Measurements from ENCODE around the gene GAGE12C.
"Not testable (repeated sequence)": the region's sequence is repeated elsewhere in the genome, so short reads cannot be mapped to it uniquely, and the experiment has no call there.

The GAGE12C gene

DNA sequence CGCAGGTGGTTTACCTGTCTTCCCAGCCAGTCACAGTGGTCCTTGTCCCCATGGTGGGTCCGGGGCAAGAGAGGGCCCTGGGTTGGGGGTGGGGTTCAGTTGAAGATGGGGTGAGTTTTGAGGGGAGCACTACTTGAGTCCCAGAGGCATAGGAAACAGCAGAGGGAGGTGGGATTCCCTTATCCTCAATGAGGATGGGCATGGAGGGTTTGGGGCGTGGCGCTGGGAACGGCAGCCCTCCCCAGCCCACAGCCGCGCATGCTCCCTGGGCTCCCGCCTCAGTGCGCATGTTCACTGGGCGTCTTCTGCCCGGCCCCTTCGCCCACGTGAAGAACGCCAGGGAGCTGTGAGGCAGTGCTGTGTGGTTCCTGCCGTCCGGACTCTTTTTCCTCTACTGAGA is at the start of gene GAGE12C:
Gene GAGE12C, plus strand, starts transcription at position 301 of the 400 bp plus-strand sequence. CDS start 1,155 bp downstream, outside the sequence.
- CTCF ChIA-PET; H3K9me3 ChIP-seq (ENCODE audit: control insufficient read depth, insufficient read depth, low read depth, low read length); H3K36me3 ChIP-seq (ENCODE audit: control insufficient read depth in 2 of 2, insufficient read depth in 1 of 2, low read length in 2 of 2); H3K4me3 ChIP-seq (ENCODE audit: low read depth, low read length); H3K27ac ChIP-seq (ENCODE audit: extremely low read depth, low read depth, low read length); POLR2A ChIA-PET; H3K4me1 ChIP-seq (ENCODE audit: control insufficient read depth, insufficient read depth, low read length): not testable (repeated sequence)

GRCh38 chrX:49541433-49541832 is 9.5 kb downstream of the GAGE12C start, which contains the start of gene GAGE12D:
GAGE12D (plus strand) TSS chrX:49541733; CDS start chrX:49542888, 1,155 bp downstream.
- H3K36me3 ChIP-seq (ENCODE audit: control insufficient read depth in 2 of 2, insufficient read depth in 1 of 2, low read length in 2 of 2); H3K4me1 ChIP-seq (ENCODE audit: control insufficient read depth, insufficient read depth, low read length); POLR2A ChIA-PET; H3K9me3 ChIP-seq (ENCODE audit: control insufficient read depth, insufficient read depth, low read depth, low read length); H3K4me3 ChIP-seq (ENCODE audit: low read depth, low read length); H3K27ac ChIP-seq (ENCODE audit: extremely low read depth, low read depth, low read length); CTCF ChIA-PET: not testable (repeated sequence)

- H3K36me3 ChIP-seq (ENCODE audit: control insufficient read depth in 2 of 2, insufficient read depth in 1 of 2, low read length in 2 of 2); H3K4me3 ChIP-seq (ENCODE audit: low read depth, low read length); H3K27ac ChIP-seq (ENCODE audit: extremely low read depth, low read depth, low read length); POLR2A ChIA-PET; CTCF ChIA-PET; H3K4me1 ChIP-seq (ENCODE audit: control insufficient read depth, insufficient read depth, low read length); H3K9me3 ChIP-seq (ENCODE audit: control insufficient read depth, insufficient read depth, low read depth, low read length): not testable (repeated sequence)
Measured at GRCh38 chrX:49550989-49551388, 19.0 kb downstream of the GAGE12C start, which contains the start of gene GAGE12E. GAGE12E (plus strand) TSS chrX:49551289; CDS start chrX:49552444, 1,155 bp downstream.

DNA sequence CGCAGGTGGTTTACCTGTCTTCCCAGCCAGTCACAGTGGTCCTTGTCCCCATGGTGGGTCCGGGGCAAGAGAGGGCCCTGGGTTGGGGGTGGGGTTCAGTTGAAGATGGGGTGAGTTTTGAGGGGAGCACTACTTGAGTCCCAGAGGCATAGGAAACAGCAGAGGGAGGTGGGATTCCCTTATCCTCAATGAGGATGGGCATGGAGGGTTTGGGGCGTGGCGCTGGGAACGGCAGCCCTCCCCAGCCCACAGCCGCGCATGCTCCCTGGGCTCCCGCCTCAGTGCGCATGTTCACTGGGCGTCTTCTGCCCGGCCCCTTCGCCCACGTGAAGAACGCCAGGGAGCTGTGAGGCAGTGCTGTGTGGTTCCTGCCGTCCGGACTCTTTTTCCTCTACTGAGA is 28.6 kb downstream of the GAGE12C start, which contains the start of gene GAGE12F:
Gene GAGE12F, plus strand, starts transcription at position 301 of the 400 bp plus-strand sequence. CDS start 1,155 bp downstream, outside the sequence.
- POLR2A ChIA-PET, CTCF ChIA-PET: not testable (repeated sequence)

DNA sequence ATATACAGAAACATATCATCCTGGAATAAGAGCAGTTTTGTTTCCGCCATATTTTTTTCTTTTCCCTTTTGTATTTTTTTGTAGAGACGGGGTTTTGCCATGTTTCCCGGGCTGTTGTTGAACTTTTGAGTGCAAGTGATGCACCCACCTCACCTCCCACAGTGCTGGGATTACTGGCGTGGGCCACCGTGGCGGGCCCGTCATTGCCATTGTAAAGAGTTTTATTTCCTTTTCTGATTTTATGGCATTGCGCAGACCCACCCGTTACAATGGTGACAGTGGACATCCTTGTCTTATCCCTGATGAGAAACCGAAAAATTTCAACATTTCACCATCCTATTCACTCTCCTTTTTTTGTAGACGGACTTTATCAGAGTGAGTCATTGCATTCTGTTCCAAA is 36.8 kb downstream of the GAGE12C start:
- H3K4me1 ChIP-seq (ENCODE audit: control insufficient read depth, insufficient read depth, low read length); H3K4me3 ChIP-seq (ENCODE audit: low read depth, low read length); H3K9me3 ChIP-seq (ENCODE audit: control insufficient read depth, insufficient read depth, low read depth, low read length); POLR2A ChIA-PET; H3K27ac ChIP-seq (ENCODE audit: extremely low read depth, low read depth, low read length); H3K36me3 ChIP-seq (ENCODE audit: control insufficient read depth in 2 of 2, insufficient read depth in 1 of 2, low read length in 2 of 2); CTCF ChIA-PET: not testable (repeated sequence)

More for the DNA sequence above, 28.6 kb downstream of the GAGE12C start, which contains the start of gene GAGE12F:
- not testable (repeated sequence) for H3K27ac ChIP-seq (ENCODE audit: extremely low read depth, low read depth, low read length); H3K4me1 ChIP-seq (ENCODE audit: control insufficient read depth, insufficient read depth, low read length); H3K4me3 ChIP-seq (ENCODE audit: low read depth, low read length); H3K36me3 ChIP-seq (ENCODE audit: control insufficient read depth in 2 of 2, insufficient read depth in 1 of 2, low read length in 2 of 2); H3K9me3 ChIP-seq (ENCODE audit: control insufficient read depth, insufficient read depth, low read depth, low read length)

DNA sequence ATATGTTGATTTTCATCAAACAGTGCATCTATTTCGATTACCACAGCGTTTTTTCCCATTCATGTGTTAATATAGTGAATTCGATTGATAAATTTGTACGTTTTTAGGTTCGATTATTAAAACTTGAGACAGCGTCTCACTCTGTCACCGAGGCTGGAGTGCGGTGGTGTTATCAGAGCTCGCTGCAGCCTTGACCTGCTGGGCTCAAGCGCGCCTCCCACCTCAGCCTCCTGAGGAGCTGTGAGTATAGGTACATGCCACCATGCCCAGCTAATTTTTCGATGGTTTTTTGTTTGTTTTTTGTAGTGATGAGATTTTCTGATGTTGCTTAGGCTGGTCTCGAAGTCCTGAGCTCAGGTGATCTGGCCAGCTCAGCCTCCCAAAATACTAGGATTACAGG is 37.2 kb downstream of the GAGE12C start:
- H3K9me3 ChIP-seq (ENCODE audit: control insufficient read depth, insufficient read depth, low read depth, low read length); H3K4me1 ChIP-seq (ENCODE audit: control insufficient read depth, insufficient read depth, low read length); H3K27ac ChIP-seq (ENCODE audit: extremely low read depth, low read depth, low read length); H3K36me3 ChIP-seq (ENCODE audit: control insufficient read depth in 2 of 2, insufficient read depth in 1 of 2, low read length in 2 of 2); H3K4me3 ChIP-seq (ENCODE audit: low read depth, low read length); CTCF ChIA-PET; POLR2A ChIA-PET: not testable (repeated sequence)

DNA sequence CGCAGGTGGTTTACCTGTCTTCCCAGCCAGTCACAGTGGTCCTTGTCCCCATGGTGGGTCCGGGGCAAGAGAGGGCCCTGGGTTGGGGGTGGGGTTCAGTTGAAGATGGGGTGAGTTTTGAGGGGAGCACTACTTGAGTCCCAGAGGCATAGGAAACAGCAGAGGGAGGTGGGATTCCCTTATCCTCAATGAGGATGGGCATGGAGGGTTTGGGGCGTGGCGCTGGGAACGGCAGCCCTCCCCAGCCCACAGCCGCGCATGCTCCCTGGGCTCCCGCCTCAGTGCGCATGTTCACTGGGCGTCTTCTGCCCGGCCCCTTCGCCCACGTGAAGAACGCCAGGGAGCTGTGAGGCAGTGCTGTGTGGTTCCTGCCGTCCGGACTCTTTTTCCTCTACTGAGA is 38.1 kb downstream of the GAGE12C start, which contains the start of gene GAGE12G:
Gene GAGE12G, plus strand, starts transcription at position 301 of the 400 bp plus-strand sequence. CDS start 1,155 bp downstream, outside the sequence.
- H3K27ac ChIP-seq (ENCODE audit: extremely low read depth, low read depth, low read length); H3K4me3 ChIP-seq (ENCODE audit: low read depth, low read length); H3K36me3 ChIP-seq (ENCODE audit: control insufficient read depth in 2 of 2, insufficient read depth in 1 of 2, low read length in 2 of 2); CTCF ChIA-PET; H3K4me1 ChIP-seq (ENCODE audit: control insufficient read depth, insufficient read depth, low read length); H3K9me3 ChIP-seq (ENCODE audit: control insufficient read depth, insufficient read depth, low read depth, low read length); POLR2A ChIA-PET: not testable (repeated sequence)

DNA sequence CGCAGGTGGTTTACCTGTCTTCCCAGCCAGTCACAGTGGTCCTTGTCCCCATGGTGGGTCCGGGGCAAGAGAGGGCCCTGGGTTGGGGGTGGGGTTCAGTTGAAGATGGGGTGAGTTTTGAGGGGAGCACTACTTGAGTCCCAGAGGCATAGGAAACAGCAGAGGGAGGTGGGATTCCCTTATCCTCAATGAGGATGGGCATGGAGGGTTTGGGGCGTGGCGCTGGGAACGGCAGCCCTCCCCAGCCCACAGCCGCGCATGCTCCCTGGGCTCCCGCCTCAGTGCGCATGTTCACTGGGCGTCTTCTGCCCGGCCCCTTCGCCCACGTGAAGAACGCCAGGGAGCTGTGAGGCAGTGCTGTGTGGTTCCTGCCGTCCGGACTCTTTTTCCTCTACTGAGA is 47.7 kb downstream of the GAGE12C start, which contains the start of gene GAGE12H:
Gene GAGE12H, plus strand, starts transcription at position 301 of the 400 bp plus-strand sequence. CDS start 1,155 bp downstream, outside the sequence.
- H3K36me3 ChIP-seq (ENCODE audit: control insufficient read depth in 2 of 2, insufficient read depth in 1 of 2, low read length in 2 of 2); POLR2A ChIA-PET; H3K27ac ChIP-seq (ENCODE audit: extremely low read depth, low read depth, low read length); CTCF ChIA-PET; H3K9me3 ChIP-seq (ENCODE audit: control insufficient read depth, insufficient read depth, low read depth, low read length); H3K4me3 ChIP-seq (ENCODE audit: low read depth, low read length); H3K4me1 ChIP-seq (ENCODE audit: control insufficient read depth, insufficient read depth, low read length): not testable (repeated sequence)
